Kidney (tissue), 14 donors: ENCODE results near the gene PTAFR. TPM values are rescaled to one million over a fixed set of nuclear protein-coding genes. Genes with fewer than 3 reads are reported as not detected.

Source experiments
- DNase-seq, 5 donors: peaks; one replicate each; pipeline ENCODE4 v3.0.0-alpha.2; 2013 to 2020
- FAIRE-seq: peaks from 2 replicates; lab custom pipeline; 2012; peaks lifted over from hg19 to GRCh38; lab: Jason Lieb, UNC
- H3K27ac ChIP-seq, 2 donors: one replicate each; pipeline ENCODE4 v1.7.0; 2013; ENCODE audit warnings: low read depth in 2 of 2, low read length in 2 of 2, inconsistent platforms in 1 of 2
- H3K27me3 ChIP-seq: one replicate; pipeline ENCODE4 v1.7.1; 2013; ENCODE audit warnings: low read length, inconsistent platforms; ENCODE audit not compliant: control insufficient read depth, insufficient read depth
- H3K36me3 ChIP-seq, 3 donors: one replicate each; pipeline versions ENCODE4 v1.7.0 to v1.7.1; 2013; ENCODE audit warnings: low read length in 3 of 3, control low read depth in 1 of 3, inconsistent platforms in 1 of 3; ENCODE audit not compliant: insufficient read depth in 3 of 3, control insufficient read depth in 2 of 3
- H3K4me1 ChIP-seq, 3 donors: one replicate each; pipeline versions ENCODE4 v1.7.0 to v1.7.1; 2013; ENCODE audit warnings: low read length in 3 of 3, inconsistent platforms in 1 of 3, low read depth in 1 of 3; ENCODE audit not compliant: control insufficient read depth in 2 of 3, insufficient read depth in 2 of 3
- H3K4me3 ChIP-seq, 3 donors: one replicate each; pipeline versions ENCODE4 v1.7.0 to v1.8.1; 2013; ENCODE audit warnings: low read length in 3 of 3, control low read depth in 1 of 3, inconsistent platforms in 1 of 3
- H3K9ac ChIP-seq, 3 donors: one replicate each; pipeline versions ENCODE4 v1.7.0 to v1.7.1; 2013; ENCODE audit warnings: low read length in 3 of 3, control low read depth in 1 of 3, inconsistent platforms in 1 of 3
- H3K9me3 ChIP-seq, 3 donors: one replicate each; pipeline versions ENCODE4 v1.7.0 to v1.7.1; 2013; ENCODE audit warnings: low read length in 3 of 3, control low read depth in 1 of 3, inconsistent platforms in 1 of 3; ENCODE audit not compliant: control insufficient read depth in 2 of 3, insufficient read depth in 1 of 3
- CTCF ChIP-seq: IDR thresholded peaks from 3 replicates; pipeline ENCODE4 v1.5.1; 2012; ENCODE audit warnings: mild to moderate bottlenecking, moderate library complexity, borderline replicate concordance; ENCODE audit not compliant: insufficient read depth; ENCODE audit errors: extremely low read depth
- intact Hi-C: fragments of 100-400 bp; cut with DNase I; formaldehyde crosslinking; loops from one replicate; pipeline ENCODE4 v1.11.1; 2022
- polyA plus RNA-seq: library from polyadenylated mRNA; stranded (reverse); fragments of 350-450 nt; fragmentation: Illumina TruSeq; extraction: RNeasy Lipid Tissue Mini Kit (QIAGEN cat#74804); gene quantifications from one replicate; pipeline ENCODE4 v1.2.3, GENCODE V29; 2014; ENCODE audit warnings: low read depth, low replicate concordance; ENCODE audit not compliant: insufficient read depth
- total RNA-seq: library from RNA; stranded (reverse); fragmentation: NEBNext Ultra II Directional; extraction: Animal tissue kit (Norgen Biotek cat#: 25700); gene quantifications from one replicate; pipeline ENCODE4 v1.2.1, GENCODE V29; 2021
- donor health status: control.
- donor health status: control.
- donor health status: control.
- donor health status: control.
- donor health status: control.
- donor health status: DM: yes; HTN: yes; CAD: no.
- donor health status: Normal renal cell carcinoma (clear cell type).

PTAFR gene
- total and polyA plus RNA-seq, 2 donors from 2014 or later, result 2.4 to 16.4 TPM

DNA sequence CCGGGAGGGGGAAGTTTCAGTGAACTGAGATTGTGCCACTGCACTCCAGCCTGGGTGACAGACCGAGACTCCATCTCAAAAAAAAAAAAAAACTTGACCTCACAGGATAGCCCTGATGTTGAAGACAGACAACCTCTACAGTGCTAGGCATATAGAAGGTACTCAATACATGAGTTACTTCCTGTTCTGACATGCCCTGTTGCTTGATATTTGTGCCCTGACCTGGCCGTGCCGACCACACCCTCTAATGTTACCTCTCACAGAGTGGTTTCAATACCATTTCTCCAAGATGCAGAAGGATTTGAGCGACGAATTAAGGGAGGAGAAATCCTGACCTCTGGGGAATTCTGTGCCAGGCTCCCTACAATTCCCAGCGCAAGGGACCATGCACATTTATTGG is 5.2 kb downstream of the PTAFR start:
- TF ChIP-seq CTCF, result no peak
- no peaks in the 10 kb centered on the region for H3K27me3 ChIP-seq
- FAIRE-seq, result no peak
- DNase-seq, result no peak
- no peaks in the 10 kb centered on the region for H3K9me3 ChIP-seq
- no peak overlapping the region for H3K9ac ChIP-seq
- intact Hi-C loops, result no loop called here
- no peak overlapping the region for H3K27ac ChIP-seq
- no peaks in the 10 kb centered on the region for H3K4me1 ChIP-seq
- no peaks in the 10 kb centered on the region for H3K36me3 ChIP-seq
- H3K4me3 ChIP-seq, result no peak overlapping the region

GRCh38 chr1:28170001-28170596 is 6.4 kb downstream of the PTAFR start:
- no peak overlapping the region for H3K4me3 ChIP-seq

GRCh38 chr1:28163496-28164161 is 12.9 kb downstream of the PTAFR start:
- DNase-seq, result peak in 1 of 5 donors; percentile 35
- H3K27me3 ChIP-seq, result no peaks in the 10 kb centered on the region
- H3K4me3 ChIP-seq, result no peak overlapping the region
- no peaks in the 10 kb centered on the region for H3K36me3 ChIP-seq
- H3K27ac ChIP-seq, result no peak overlapping the region
- no peaks in the 10 kb centered on the region for H3K9me3 ChIP-seq
- intact Hi-C loops, result no loop called here
- no peak for TF ChIP-seq CTCF
- peaks cover 0 to 8% (median 6%) of the 10 kb centered on the region in 3 donors for H3K4me1 ChIP-seq
- H3K9ac ChIP-seq, result no peak overlapping the region
- FAIRE-seq, result no peak

More at GRCh38 chr1:28170001-28170596, 6.4 kb downstream of the PTAFR start:
- no peak overlapping the region for H3K27ac ChIP-seq
- H3K9ac ChIP-seq, result no peak overlapping the region
- FAIRE-seq (no peak), DNase-seq (no peak)
- H3K36me3 ChIP-seq, result no peaks in the 10 kb centered on the region
- no peak for TF ChIP-seq CTCF
- intact Hi-C loops, result no loop called here
- H3K4me1 ChIP-seq, result no peaks in the 10 kb centered on the region
- no peaks in the 10 kb centered on the region for H3K9me3 ChIP-seq
- no peaks in the 10 kb centered on the region for H3K27me3 ChIP-seq
